ENCODE results near the gene HMCN2.

The HMCN2 gene

GRCh38 chr9:130348341-130348740 lies 82.8 kb downstream of the HMCN2 start:
- no peak overlapping the region for H3K9ac ChIP-seq (ENCODE audit: low read length)
- no peak for DNase-seq
- no peaks in the 10 kb centered on the region for H3K9me3 ChIP-seq (replicated peaks; ENCODE audit: insufficient read depth, low read length)
- no peaks in the 10 kb centered on the region for H3K4me1 ChIP-seq (ENCODE audit: low read length)
- H3K4me2 ChIP-seq (ENCODE audit: low read depth, low read length), result no peak overlapping the region
- no peak overlapping the region for H2AFZ ChIP-seq (ENCODE audit: low read length)
- H3K9me2 ChIP-seq (replicated peaks; ENCODE audit: insufficient read depth, low read length), result no peaks in the 10 kb centered on the region
- H4K20me1 ChIP-seq (ENCODE audit: insufficient read depth, low read length), result no peaks in the 10 kb centered on the region
- H3K36me3 ChIP-seq (replicated peaks; ENCODE audit: insufficient read depth, low read length), result no peaks in the 10 kb centered on the region
- peaks cover 55% of the 10 kb centered on the region for H3K27me3 ChIP-seq (replicated peaks; ENCODE audit: insufficient read depth, low read length)
- no peaks in the 10 kb centered on the region for H3F3A ChIP-seq (ENCODE audit: insufficient read depth, low read length)
- no peak overlapping the region for H3K27ac ChIP-seq (ENCODE audit: low read length)
- no peaks in the 10 kb centered on the region for H3K79me2 ChIP-seq (ENCODE audit: low read length)
- TF ChIP-seq EZH2 (optimal IDR thresholded peaks at IDR 0.05; ENCODE audit: low read depth, low read length) (no peak), CTCF (IDR thresholded peaks at IDR 0.05; ENCODE audit: low read length) (no peak), EZH2phosphoT487 (IDR thresholded peaks at IDR 0.05; ENCODE audit: low read length) (no peak)
- no peak overlapping the region for H3K4me3 ChIP-seq (ENCODE audit: low read length)

GRCh38 chr9:130348881-130349280 lies 83.3 kb downstream of the HMCN2 start:
- H3K79me2 ChIP-seq (ENCODE audit: low read length), result no peaks in the 10 kb centered on the region
- no peaks in the 10 kb centered on the region for H3F3A ChIP-seq (ENCODE audit: insufficient read depth, low read length)
- H2AFZ ChIP-seq (ENCODE audit: low read length), result no peak overlapping the region
- no peak overlapping the region for H3K4me3 ChIP-seq (ENCODE audit: low read length)
- no peaks in the 10 kb centered on the region for H3K9me2 ChIP-seq (replicated peaks; ENCODE audit: insufficient read depth, low read length)
- no peak overlapping the region for H3K27ac ChIP-seq (ENCODE audit: low read length)
- no peaks in the 10 kb centered on the region for H3K36me3 ChIP-seq (replicated peaks; ENCODE audit: insufficient read depth, low read length)
- H3K4me1 ChIP-seq (ENCODE audit: low read length), result no peaks in the 10 kb centered on the region
- no peaks in the 10 kb centered on the region for H3K9me3 ChIP-seq (replicated peaks; ENCODE audit: insufficient read depth, low read length)
- H3K9ac ChIP-seq (ENCODE audit: low read length), result no peak overlapping the region
- no peak overlapping the region for H3K4me2 ChIP-seq (ENCODE audit: low read depth, low read length)
- TF ChIP-seq CTCF (IDR thresholded peaks at IDR 0.05; ENCODE audit: low read length), result no peak
- no peak for TF ChIP-seq EZH2phosphoT487 (IDR thresholded peaks at IDR 0.05; ENCODE audit: low read length)
- TF ChIP-seq EZH2 (optimal IDR thresholded peaks at IDR 0.05; ENCODE audit: low read depth, low read length), result no peak
- peaks cover 60% of the 10 kb centered on the region for H3K27me3 ChIP-seq (replicated peaks; ENCODE audit: insufficient read depth, low read length)
- no peak for DNase-seq
- no peaks in the 10 kb centered on the region for H4K20me1 ChIP-seq (ENCODE audit: insufficient read depth, low read length)

- Histone ChIP-seq H3F3A (ENCODE audit: insufficient read depth, low read length) (no peaks in the 10 kb centered on the region), H3K27ac (ENCODE audit: low read length) (no peak overlapping the region), H2AFZ (ENCODE audit: low read length) (no peak overlapping the region), H3K4me1 (ENCODE audit: low read length) (no peaks in the 10 kb centered on the region), H3K27me3 (replicated peaks; ENCODE audit: insufficient read depth, low read length) (peaks cover 66% of the 10 kb centered on the region), H3K9me2 (replicated peaks; ENCODE audit: insufficient read depth, low read length) (no peaks in the 10 kb centered on the region), H3K36me3 (replicated peaks; ENCODE audit: insufficient read depth, low read length) (no peaks in the 10 kb centered on the region), H3K9ac (ENCODE audit: low read length) (no peak overlapping the region), H3K9me3 (replicated peaks; ENCODE audit: insufficient read depth, low read length) (no peaks in the 10 kb centered on the region), H4K20me1 (ENCODE audit: insufficient read depth, low read length) (no peaks in the 10 kb centered on the region), H3K79me2 (ENCODE audit: low read length) (no peaks in the 10 kb centered on the region), H3K4me3 (ENCODE audit: low read length) (no peak overlapping the region), H3K4me2 (ENCODE audit: low read depth, low read length) (no peak overlapping the region)
- TF ChIP-seq EZH2phosphoT487 (IDR thresholded peaks at IDR 0.05; ENCODE audit: low read length) (no peak), EZH2 (optimal IDR thresholded peaks at IDR 0.05; ENCODE audit: low read depth, low read length) (no peak), CTCF (IDR thresholded peaks at IDR 0.05; ENCODE audit: low read length) (no peak)
- no peak for DNase-seq
Observed at GRCh38 chr9:130349398-130349797, 83.8 kb downstream of the HMCN2 start.
